Prostate gland (tissue), 2 donors: ENCODE results near the gene ZP1. TPM values are rescaled to one million over a fixed set of nuclear protein-coding genes. Genes with fewer than 3 reads are reported as not detected.
A peak's percentile ranks its signal among the peaks of the same experiment; 100 is the strongest.
"Not testable (repeated sequence)": the region's sequence is repeated elsewhere in the genome, so short reads cannot be mapped to it uniquely, and the experiment has no call there.

Experiments used
- DNase-seq: peaks from one replicate; pipeline ENCODE4 v3.0.0-alpha.2; 2019; ENCODE audit warnings: low spot score
- H3K27ac ChIP-seq, 2 donors: fragments of 200-600 bp; sonication (generic); 2 replicates each; pipeline ENCODE4 v1.5.1; 2017 to 2019
- H3K27me3 ChIP-seq: fragments of 200-600 bp; sonication (generic); replicated peaks from 2 replicates; pipeline ENCODE4 v1.5.1; 2019; ENCODE audit not compliant: insufficient read depth
- H3K36me3 ChIP-seq, 2 donors: fragments of 200-600 bp; sonication (generic); 1 replicate in 1 of 2; 2 replicates in 1 of 2; pipeline versions ENCODE4 v1.5.1 to v1.8.1; 2017 to 2019
- H3K4me1 ChIP-seq: fragments of 200-600 bp; sonication (generic); replicated peaks from 2 replicates; pipeline ENCODE4 v1.5.1; 2019
- H3K4me3 ChIP-seq, 2 donors: fragments of 200-600 bp; sonication (generic); 2 replicates each; pipeline ENCODE4 v1.5.1; 2017 to 2019
- H3K9me3 ChIP-seq: fragments of 200-600 bp; sonication (generic); 2 replicates; pipeline ENCODE4 v1.5.1; 2017
- CTCF ChIP-seq, 4 experiments: fragments of 200-600 bp in 2 of 4; fragments of 450-650 bp in 2 of 4; sonication (generic) in 2 of 4; IDR thresholded peaks; 1 replicate in 3 of 4; 2 replicates in 1 of 4; pipeline ENCODE4 v1.5.1; 2016 to 2019; ENCODE audit warnings: antibody characterized with exemption in 4 of 4, mild to moderate bottlenecking in 2 of 4, moderate library complexity in 2 of 4
- POLR2A ChIP-seq: fragments of 450-650 bp; IDR thresholded peaks from one replicate; pipeline ENCODE4 v1.6.1; 2016; ENCODE audit warnings: antibody characterized with exemption, mild to moderate bottlenecking
- POLR2AphosphoS5 ChIP-seq: sonication (generic); formaldehyde crosslinking; IDR thresholded peaks from one replicate; pipeline ENCODE4 v1.6.1; 2017; ENCODE audit warnings: antibody characterized with exemption
- WGBS: methylation state at CpG from one replicate; pipeline ENCODE4 v1.1.5; 2018; 5-methylcytosine and 5-hydroxymethylcytosine counted together
- intact Hi-C: fragments of 100-400 bp; cut with DNase I; formaldehyde crosslinking; loops from one replicate; pipeline ENCODE4 v1.14.2; 2022
- total RNA-seq, 2 donors: library from RNA; depleted of rRNA; stranded (reverse); fragments of >200 nt; gene quantifications; one replicate each; pipeline ENCODE4 v1.1.0, GENCODE V29; 2016

The ZP1 gene
- total RNA-seq, 2 donors from 2014 or later, result 0.68 to 0.80 TPM

DNA sequence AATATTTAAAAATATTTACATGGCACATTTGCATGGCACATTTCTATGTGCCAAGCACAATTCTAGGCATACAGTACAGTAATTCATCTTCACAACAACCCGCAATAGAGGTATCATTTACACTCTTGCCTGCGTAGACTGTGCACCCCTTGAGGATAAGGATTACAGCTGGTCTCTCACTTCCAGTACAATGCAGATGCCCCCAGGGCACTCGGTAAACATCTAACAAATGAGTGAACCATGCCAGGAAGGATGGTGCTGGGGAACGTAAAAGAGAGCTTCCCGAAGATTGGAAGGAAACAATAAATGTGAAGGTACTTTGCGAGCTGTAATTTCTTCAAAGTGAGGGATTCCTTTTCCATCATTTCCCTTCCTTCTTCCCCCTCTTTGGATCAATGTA is 37.7 kb downstream of the ZP1 start:
- Histone ChIP-seq H3K4me1 (peaks cover 9% of the 10 kb centered on the region), H3K4me3 (peak overlapping the region; percentile 93), H3K9me3 (no peaks in the 10 kb centered on the region), H3K27ac (peak overlapping the region; percentile 94 to 95), H3K27me3 (no peaks in the 10 kb centered on the region), H3K36me3 (peaks cover 0 to 25% of the 10 kb centered on the region in 2 donors)
- no peak for TF ChIP-seq POLR2A
- TF ChIP-seq CTCF (IDR thresholded peaks at IDR 0.05), result no peak
- TF ChIP-seq POLR2AphosphoS5, result no peak
- WGBS, result 21% methylated on average over 6 of the region's 6 CpGs
- no peak for DNase-seq
- intact Hi-C loops, result loop anchor here (5.0 kb wide), 1 partner anchor 222 kb away; no protein-coding TSS in a partner anchor

DNA sequence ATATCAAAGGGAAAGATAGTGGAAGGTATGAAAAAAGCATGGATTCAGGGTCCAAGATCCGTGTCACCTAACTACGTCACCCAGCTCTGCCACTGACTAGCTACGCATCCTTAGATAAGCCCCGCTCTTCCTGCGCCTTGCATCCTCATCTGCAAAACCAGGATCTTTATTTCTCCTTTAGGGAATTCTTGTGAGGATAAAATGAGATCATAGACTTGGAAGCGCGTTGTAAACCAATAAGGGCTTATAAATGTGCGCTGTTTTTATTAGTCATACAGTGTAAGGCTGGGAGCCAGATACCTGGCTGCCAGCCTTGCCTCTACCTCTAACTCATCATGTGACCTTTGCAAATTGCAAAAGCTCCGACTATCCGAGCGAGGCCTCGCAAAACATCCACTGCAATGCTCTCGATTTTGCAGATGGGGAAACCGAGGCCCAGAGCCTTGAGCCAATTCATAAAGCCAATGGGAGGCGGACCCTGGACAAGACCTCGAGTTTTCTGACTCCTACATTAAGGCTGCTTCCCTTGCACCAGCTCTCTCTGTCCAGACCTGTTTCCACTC is 38.3 kb downstream of the ZP1 start:
- TF ChIP-seq CTCF (IDR thresholded peaks at IDR 0.05) (no peak), POLR2AphosphoS5 (peak; percentile 45)
- peaks cover 9% of the 10 kb centered on the region for H3K4me1 ChIP-seq
- H3K27ac ChIP-seq, result peak overlapping the region; percentile 94 to 95
- H3K4me3 ChIP-seq, result peak overlapping the region; percentile 93
- intact Hi-C loops, result loop anchor here (5.0 kb wide), 1 partner anchor 222 kb away; no protein-coding TSS in a partner anchor
- H3K27me3 ChIP-seq, result no peaks in the 10 kb centered on the region
- H3K9me3 ChIP-seq, result no peaks in the 10 kb centered on the region
- H3K36me3 ChIP-seq, result peaks cover 0 to 20% of the 10 kb centered on the region in 2 donors
- 4% methylated on average over 16 of the region's 16 CpGs for WGBS
- DNase-seq, result peak; percentile 39

DNA sequence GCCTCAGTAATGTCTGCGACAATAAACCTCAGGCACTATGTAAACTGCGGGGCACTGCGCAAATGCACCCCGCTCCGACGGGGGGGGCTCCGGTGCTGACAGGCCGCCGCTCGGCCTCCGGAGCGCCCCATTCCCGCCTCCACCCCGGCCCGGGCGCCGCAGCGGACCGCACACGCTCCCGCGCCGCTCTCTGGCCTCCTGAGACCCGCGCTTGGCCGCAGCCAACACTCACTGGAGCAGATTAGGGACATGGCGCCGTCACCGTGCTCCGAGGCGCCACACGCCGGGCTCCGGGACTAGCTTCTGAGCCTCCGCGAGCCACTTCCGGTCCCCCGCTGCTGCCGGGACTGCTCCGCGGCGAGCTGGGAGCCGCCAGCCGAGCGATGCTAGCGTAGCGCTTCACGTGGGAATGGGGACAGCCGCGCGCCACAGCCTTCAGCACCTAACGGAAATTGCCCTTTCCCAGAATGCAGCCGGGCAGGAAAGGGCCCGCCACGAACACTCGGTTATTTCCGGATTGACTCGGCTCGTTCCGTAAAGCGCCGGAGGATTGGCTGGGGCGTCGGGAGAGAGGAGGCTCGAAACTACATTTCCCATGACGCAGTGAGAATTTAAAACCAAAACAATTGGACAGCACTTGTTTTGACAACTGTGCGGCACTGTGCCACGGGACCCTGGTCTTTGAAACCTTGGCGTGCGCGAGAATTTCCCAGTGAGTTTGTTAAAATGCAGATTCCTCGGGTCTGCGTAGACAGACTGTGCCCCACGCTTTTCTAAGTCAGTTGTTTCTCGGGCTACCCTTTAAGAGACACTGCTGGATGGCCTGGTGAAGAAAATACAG is 39.0 kb downstream of the ZP1 start, which contains the start of gene PRPF19:
PRPF19 (minus strand) TSS at position 454 of the 841 bp plus-strand sequence; CDS start at position 251, 203 bp downstream.
- no peaks in the 10 kb centered on the region for H3K27me3 ChIP-seq
- peak within 1 kb of the TSS; percentile 94 to 95 for H3K27ac ChIP-seq
- H3K4me1 ChIP-seq, result peaks cover 9% of the 10 kb centered on the region
- H3K4me3 ChIP-seq, result peak within 1 kb of the TSS; percentile 93
- DNase-seq, result peak; percentile 96
- intact Hi-C loops, result loop anchor here (5.0 kb wide), 1 partner anchor 221 kb away; no protein-coding TSS in a partner anchor
- under 1% methylated on average over 72 of the region's 75 CpGs for WGBS
- no peaks in the 10 kb centered on the region for H3K9me3 ChIP-seq
- TF ChIP-seq CTCF (IDR thresholded peaks at IDR 0.05) (peak in 1 of 4 experiments; percentile 8), POLR2A (peak; percentile 74), POLR2AphosphoS5 (peak; percentile 99)
- peaks cover 0 to 13% of the 10 kb centered on the region in 2 donors for H3K36me3 ChIP-seq

GRCh38 chr11:60908803-60909202 is 41.5 kb downstream of the ZP1 start:
- intact Hi-C loops, result loop anchor here (5.0 kb wide), 1 partner anchor 218 kb away; no protein-coding TSS in a partner anchor

GRCh38 chr11:60909680-60910280 is 42.4 kb downstream of the ZP1 start:
- WGBS, result 67% methylated on average over 3 of the region's 3 CpGs
- H3K27ac ChIP-seq, H3K4me3 ChIP-seq, H3K36me3 ChIP-seq, H3K27me3 ChIP-seq, H3K9me3 ChIP-seq, DNase-seq: not testable (repeated sequence)
- intact Hi-C loops, result loop anchor here (5.0 kb wide), 2 partner anchors 218 to 253 kb away; partner anchors contain the start of gene VPS37C
- H3K4me1 ChIP-seq, result peaks cover 14% of the 10 kb centered on the region

More at GRCh38 chr11:60908803-60909202, 41.5 kb downstream of the ZP1 start:
- H3K4me1 ChIP-seq, result peaks cover 18% of the 10 kb centered on the region
- no peak for TF ChIP-seq POLR2A
- no peak for TF ChIP-seq CTCF (IDR thresholded peaks at IDR 0.05)
- TF ChIP-seq POLR2AphosphoS5, result no peak
- WGBS, result 25% methylated on average over 1 of the region's 1 CpG
- H3K27me3 ChIP-seq, result no peaks in the 10 kb centered on the region
- no peaks in the 10 kb centered on the region for H3K36me3 ChIP-seq
- no peak overlapping the region for H3K27ac ChIP-seq
- H3K4me3 ChIP-seq, result no peak overlapping the region
- DNase-seq, result no peak
- H3K9me3 ChIP-seq, result no peaks in the 10 kb centered on the region
